PFSK-1 (cell line): ENCODE data around the gene SLC25A42.

Experiments used
- FOXP2 ChIP-seq: optimal IDR thresholded peaks from 2 replicates; pipeline ENCODE3; 2011; ENCODE audit warnings: borderline replicate concordance, control low read depth, inconsistent platforms; ENCODE audit not compliant: insufficient read depth; ENCODE audit errors: extremely low read length, extremely low read depth
- POLR2AphosphoS5 ChIP-seq: IDR thresholded peaks from 2 replicates; pipeline ENCODE4 v1.6.1; 2012; ENCODE audit warnings: low read depth, mild to moderate bottlenecking, control low read depth, low read length, moderate library complexity
- REST ChIP-seq, 2 experiments: IDR thresholded peaks; 2 replicates each; pipeline versions ENCODE4 v1.6.1 to v1.8.0; 2011 to 2012; ENCODE audit warnings: low read depth in 2 of 2, low read length in 2 of 2, control low read depth in 1 of 2, inconsistent platforms in 1 of 2, mild to moderate bottlenecking in 1 of 2, moderate library complexity in 1 of 2; ENCODE audit not compliant: insufficient read depth in 1 of 2
- SIN3A ChIP-seq: IDR thresholded peaks from 2 replicates; pipeline ENCODE4 v1.6.1; 2012; ENCODE audit warnings: mild to moderate bottlenecking, low read length, moderate library complexity, borderline replicate concordance; ENCODE audit not compliant: insufficient read depth
- TAF1 ChIP-seq: IDR thresholded peaks from 2 replicates; pipeline ENCODE4 v1.6.1; 2012; ENCODE audit warnings: low read length, control low read depth, borderline replicate concordance; ENCODE audit not compliant: insufficient read depth

SLC25A42 gene

GRCh38 chr19:19152668-19153384, 89.0 kb downstream of the SLC25A42 start:
- no peak for TF ChIP-seq SIN3A
- no peak for TF ChIP-seq POLR2AphosphoS5

- TF ChIP-seq TAF1 (no peak), POLR2AphosphoS5 (no peak), FOXP2 (no peak), SIN3A (no peak), REST (IDR thresholded peaks at IDR 0.05; ENCODE audit: insufficient read depth in 1 of 2, low read depth in 2 of 2, low read length in 2 of 2) (no peak)
These were observed 91.1 kb downstream of the SLC25A42 start for GRCh38 chr19:19154768-19155494.

GRCh38 chr19:19155495-19156219, 91.9 kb downstream of the SLC25A42 start:
- TF ChIP-seq FOXP2 (no peak), POLR2AphosphoS5 (no peak), REST (IDR thresholded peaks at IDR 0.05; ENCODE audit: insufficient read depth in 1 of 2, low read depth in 2 of 2, low read length in 2 of 2) (no peak), TAF1 (no peak), SIN3A (no peak)

- no peak for TF ChIP-seq SIN3A
- TF ChIP-seq TAF1 = no peak
- no peak for TF ChIP-seq POLR2AphosphoS5
- no peak for TF ChIP-seq REST (IDR thresholded peaks at IDR 0.05; ENCODE audit: insufficient read depth in 1 of 2, low read depth in 2 of 2, low read length in 2 of 2)
- TF ChIP-seq FOXP2 = no peak
These were observed 94.0 kb downstream of the SLC25A42 start for GRCh38 chr19:19157808-19158207.

- TF ChIP-seq POLR2AphosphoS5 (no peak), FOXP2 (no peak), TAF1 (no peak), REST (IDR thresholded peaks at IDR 0.05; ENCODE audit: insufficient read depth in 1 of 2, low read depth in 2 of 2, low read length in 2 of 2) (no peak), SIN3A (no peak)
These were observed 95.7 kb downstream of the SLC25A42 start for GRCh38 chr19:19159534-19159933.
